ENCODE measurements around the gene SHFL. TPM values are rescaled to one million over a fixed set of nuclear protein-coding genes. Genes with fewer than 3 reads are reported as not detected.

Gene SHFL
- total RNA-seq, 1 donor from 2014 or later: 16.8 TPM

DNA sequence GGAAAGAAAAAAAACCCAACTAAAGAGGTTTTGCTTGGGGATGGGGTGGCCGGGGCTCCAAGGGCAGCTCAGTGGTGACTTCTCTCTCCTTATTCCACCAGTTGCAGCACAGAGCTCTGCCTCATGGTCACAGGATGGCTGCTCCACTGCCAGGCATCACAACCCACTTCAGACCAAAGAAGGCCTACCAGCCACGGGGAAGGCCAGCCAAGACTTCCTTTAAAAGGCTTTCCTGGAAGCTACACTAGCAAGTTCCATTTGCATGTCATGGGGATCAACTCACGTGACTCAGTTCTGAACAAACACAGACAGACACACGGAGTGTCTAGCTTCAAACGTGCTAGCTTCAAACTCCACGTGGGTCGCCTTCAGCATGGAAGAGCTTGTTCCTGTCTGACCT lies 46.8 kb downstream of the SHFL start:
- TF ChIP-seq, protein P1, sequence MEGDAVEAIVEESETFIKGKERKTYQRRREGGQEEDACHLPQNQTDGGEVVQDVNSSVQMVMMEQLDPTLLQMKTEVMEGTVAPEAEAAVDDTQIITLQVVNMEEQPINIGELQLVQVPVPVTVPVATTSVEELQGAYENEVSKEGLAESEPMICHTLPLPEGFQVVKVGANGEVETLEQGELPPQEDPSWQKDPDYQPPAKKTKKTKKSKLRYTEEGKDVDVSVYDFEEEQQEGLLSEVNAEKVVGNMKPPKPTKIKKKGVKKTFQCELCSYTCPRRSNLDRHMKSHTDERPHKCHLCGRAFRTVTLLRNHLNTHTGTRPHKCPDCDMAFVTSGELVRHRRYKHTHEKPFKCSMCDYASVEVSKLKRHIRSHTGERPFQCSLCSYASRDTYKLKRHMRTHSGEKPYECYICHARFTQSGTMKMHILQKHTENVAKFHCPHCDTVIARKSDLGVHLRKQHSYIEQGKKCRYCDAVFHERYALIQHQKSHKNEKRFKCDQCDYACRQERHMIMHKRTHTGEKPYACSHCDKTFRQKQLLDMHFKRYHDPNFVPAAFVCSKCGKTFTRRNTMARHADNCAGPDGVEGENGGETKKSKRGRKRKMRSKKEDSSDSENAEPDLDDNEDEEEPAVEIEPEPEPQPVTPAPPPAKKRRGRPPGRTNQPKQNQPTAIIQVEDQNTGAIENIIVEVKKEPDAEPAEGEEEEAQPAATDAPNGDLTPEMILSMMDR (conservative IDR thresholded peaks at IDR 0.05): no peak
- Mint-ChIP-seq H3K27ac (no peak overlapping the region), H3K36me3 (peaks cover 4% of the 10 kb centered on the region)

GRCh38 chr19:10133596-10133995 lies 47.5 kb downstream of the SHFL start:
- no peaks in the 10 kb centered on the region for H3K9me3 Mint-ChIP-seq
- no peak overlapping the region for H3K4me3 Mint-ChIP-seq
- H3K4me1 Mint-ChIP-seq (ENCODE audit: unreplicated experiment): no peaks in the 10 kb centered on the region
- TF ChIP-seq, protein P1 (conservative IDR thresholded peaks at IDR 0.05): no peak
- no peak for DNase-seq (ENCODE audit: extremely low spot score, unreplicated experiment)
- peaks cover 4% of the 10 kb centered on the region for H3K36me3 Mint-ChIP-seq
- no peak overlapping the region for H3K27ac Mint-ChIP-seq
- no peaks in the 10 kb centered on the region for H3K27me3 Mint-ChIP-seq

More for the DNA sequence above, 46.8 kb downstream of the SHFL start:
- H3K9me3 Mint-ChIP-seq: no peaks in the 10 kb centered on the region
- DNase-seq (ENCODE audit: extremely low spot score, unreplicated experiment): no peak
- no peak overlapping the region for H3K4me3 Mint-ChIP-seq
- H3K4me1 Mint-ChIP-seq (ENCODE audit: unreplicated experiment): no peaks in the 10 kb centered on the region
- H3K27me3 Mint-ChIP-seq: no peaks in the 10 kb centered on the region

DNA sequence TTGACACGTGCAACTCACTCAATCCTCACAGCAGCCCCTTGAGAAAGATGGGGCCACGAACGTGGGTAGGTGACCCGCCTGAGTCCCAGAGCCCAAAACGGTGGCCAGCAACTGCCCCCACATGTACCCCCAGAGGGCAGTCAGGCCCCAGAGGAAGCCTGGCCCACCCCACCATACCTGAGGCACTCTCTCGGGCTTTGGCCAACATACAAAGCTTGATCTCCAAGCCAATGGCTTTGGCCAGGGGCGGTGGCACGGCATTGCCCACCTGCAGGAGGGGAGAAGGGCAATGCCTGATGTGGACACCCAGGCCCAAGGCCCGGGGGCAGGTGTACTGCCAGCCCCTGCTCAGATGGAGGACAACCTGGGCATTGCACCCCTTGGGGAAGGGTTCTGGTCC lies 47.9 kb downstream of the SHFL start:
- TF ChIP-seq, protein P1 (conservative IDR thresholded peaks at IDR 0.05): no peak
- no peaks in the 10 kb centered on the region for H3K27me3 Mint-ChIP-seq
- no peak overlapping the region for H3K4me3 Mint-ChIP-seq
- H3K9me3 Mint-ChIP-seq: no peaks in the 10 kb centered on the region
- no peak for DNase-seq (ENCODE audit: extremely low spot score, unreplicated experiment)
- H3K36me3 Mint-ChIP-seq: peaks cover 4% of the 10 kb centered on the region
- no peak overlapping the region for H3K27ac Mint-ChIP-seq
- H3K4me1 Mint-ChIP-seq (ENCODE audit: unreplicated experiment): no peaks in the 10 kb centered on the region

DNA sequence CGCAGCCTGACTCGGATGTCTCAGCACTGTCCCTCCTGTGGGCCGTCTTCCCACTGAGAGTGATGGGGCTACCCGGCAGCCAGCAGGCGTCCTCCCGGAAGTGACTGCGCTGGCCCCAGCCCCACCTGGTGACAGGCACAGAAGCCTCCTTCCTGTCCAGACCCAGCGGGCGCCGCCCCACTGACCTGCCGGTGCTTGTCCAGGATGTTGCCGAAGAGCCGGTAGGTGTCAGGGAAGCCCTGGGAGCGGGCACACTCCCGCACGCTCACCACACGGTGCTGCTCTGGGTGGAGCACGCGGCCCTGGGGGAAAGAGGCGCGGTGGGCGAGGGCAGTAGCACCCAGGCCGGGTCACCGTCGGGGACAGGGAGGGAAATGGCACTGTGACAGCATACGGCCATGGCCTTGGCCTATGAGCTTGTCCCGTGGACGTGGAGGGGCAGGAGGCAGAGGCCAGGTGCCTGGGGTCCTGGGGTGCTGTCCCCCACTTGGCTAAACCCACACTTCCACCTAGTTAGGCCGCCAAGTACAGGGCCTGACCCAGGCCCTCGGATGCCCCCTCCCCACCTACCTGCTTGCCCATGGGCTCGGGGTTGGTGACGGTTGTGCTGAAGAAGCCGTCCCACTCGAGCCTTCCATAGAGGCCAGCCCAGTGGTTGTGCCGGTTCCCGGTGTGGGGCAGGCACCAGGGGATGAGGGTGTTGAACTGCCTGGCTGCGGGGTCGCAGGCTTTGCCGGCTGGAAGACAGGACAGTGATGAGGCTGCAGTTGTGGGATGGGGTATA lies 49.6 kb downstream of the SHFL start:
- Mint-ChIP-seq H3K36me3 (peaks cover 4% of the 10 kb centered on the region), H3K9me3 (no peaks in the 10 kb centered on the region), H3K27ac (no peak overlapping the region), H3K4me3 (no peak overlapping the region), H3K27me3 (no peaks in the 10 kb centered on the region), H3K4me1 (ENCODE audit: unreplicated experiment) (no peaks in the 10 kb centered on the region)
- TF ChIP-seq, protein P1 (conservative IDR thresholded peaks at IDR 0.05): no peak
- no peak for DNase-seq (ENCODE audit: extremely low spot score, unreplicated experiment)

GRCh38 chr19:10136936-10137335 lies 50.8 kb downstream of the SHFL start:
- no peaks in the 10 kb centered on the region for H3K27me3 Mint-ChIP-seq
- H3K4me1 Mint-ChIP-seq (ENCODE audit: unreplicated experiment): no peaks in the 10 kb centered on the region
- peaks cover 4% of the 10 kb centered on the region for H3K36me3 Mint-ChIP-seq
- TF ChIP-seq, protein P1 (conservative IDR thresholded peaks at IDR 0.05): no peak
- no peaks in the 10 kb centered on the region for H3K9me3 Mint-ChIP-seq
- no peak overlapping the region for H3K4me3 Mint-ChIP-seq
- H3K27ac Mint-ChIP-seq: no peak overlapping the region
- no peak for DNase-seq (ENCODE audit: extremely low spot score, unreplicated experiment)
